Small intestine (tissue), 7 donors: ENCODE results near the gene ZNF629. TPM values are rescaled to one million over a fixed set of nuclear protein-coding genes. Genes with fewer than 3 reads are reported as not detected.

Experiments
- DNase-seq, 2 donors: peaks; one replicate each; pipeline versions ENCODE4 v3.0.0 to v3.0.0-alpha.2; 2013
- FAIRE-seq: peaks from 2 replicates; lab custom pipeline; 2012; peaks lifted over from hg19 to GRCh38; lab: Jason Lieb, UNC
- H3K27ac ChIP-seq, 3 donors: one replicate each; pipeline ENCODE4 v1.5.1; 2013; ENCODE audit warnings: low read length in 2 of 3, mild to moderate bottlenecking in 2 of 3, control low read depth in 1 of 3, inconsistent platforms in 1 of 3, low read depth in 1 of 3, moderate library complexity in 1 of 3
- H3K27me3 ChIP-seq, 3 donors: one replicate each; pipeline ENCODE4 v1.6.1; 2013; ENCODE audit warnings: low read length in 3 of 3, inconsistent platforms in 1 of 3; ENCODE audit not compliant: control insufficient read depth in 3 of 3, insufficient read depth in 3 of 3
- H3K36me3 ChIP-seq, 3 donors: one replicate each; pipeline ENCODE4 v1.6.1; 2013; ENCODE audit warnings: low read length in 3 of 3, inconsistent platforms in 1 of 3, low read depth in 1 of 3, mild to moderate bottlenecking in 1 of 3, moderate library complexity in 1 of 3; ENCODE audit not compliant: control insufficient read depth in 3 of 3, insufficient read depth in 2 of 3
- H3K4me1 ChIP-seq, 3 donors: one replicate each; pipeline ENCODE4 v1.6.1; 2013; ENCODE audit warnings: low read length in 2 of 3, inconsistent platforms in 1 of 3, low read depth in 1 of 3, mild to moderate bottlenecking in 1 of 3, moderate library complexity in 1 of 3; ENCODE audit not compliant: control insufficient read depth in 3 of 3, insufficient read depth in 2 of 3
- H3K4me3 ChIP-seq, 3 donors: one replicate each; pipeline ENCODE4 v1.5.1; 2013; ENCODE audit warnings: low read length in 3 of 3, control low read depth in 1 of 3, inconsistent platforms in 1 of 3, low read depth in 1 of 3, mild to moderate bottlenecking in 1 of 3, moderate library complexity in 1 of 3
- H3K9me3 ChIP-seq, 2 donors: one replicate each; pipeline ENCODE4 v1.6.1; 2013; ENCODE audit warnings: low read depth in 1 of 2, low read length in 1 of 2; ENCODE audit not compliant: control insufficient read depth in 2 of 2, insufficient read depth in 1 of 2
- WGBS, 3 donors: extraction: QIAGEN DNeasy Blood & Tissue Kit; methylation state at CpG; one replicate each; pipeline ENCODE4 v1.1.7; 2013; 5-methylcytosine and 5-hydroxymethylcytosine counted together
- polyA plus RNA-seq, 4 donors: library from polyadenylated mRNA; stranded (reverse) in 3 of 4; unstranded in 1 of 4; fragments of 200-250 nt in 3 of 4; fragments of 120-200 nt in 1 of 4; gene quantifications; one replicate each; pipeline versions ENCODE4 v1.2.1 to v1.2.3, GENCODE V29; 2013
- donor health status: healthy with polysubstance abuse.
- donor health status: control.
- donor health status: control.
- donor health status: Bipolar disorder and iron deficiency.
- donor health status: healthy.

The ZNF629 gene
- polyA plus RNA-seq, 4 donors, result 3.4 to 17.5 (median 5.8) TPM

DNA sequence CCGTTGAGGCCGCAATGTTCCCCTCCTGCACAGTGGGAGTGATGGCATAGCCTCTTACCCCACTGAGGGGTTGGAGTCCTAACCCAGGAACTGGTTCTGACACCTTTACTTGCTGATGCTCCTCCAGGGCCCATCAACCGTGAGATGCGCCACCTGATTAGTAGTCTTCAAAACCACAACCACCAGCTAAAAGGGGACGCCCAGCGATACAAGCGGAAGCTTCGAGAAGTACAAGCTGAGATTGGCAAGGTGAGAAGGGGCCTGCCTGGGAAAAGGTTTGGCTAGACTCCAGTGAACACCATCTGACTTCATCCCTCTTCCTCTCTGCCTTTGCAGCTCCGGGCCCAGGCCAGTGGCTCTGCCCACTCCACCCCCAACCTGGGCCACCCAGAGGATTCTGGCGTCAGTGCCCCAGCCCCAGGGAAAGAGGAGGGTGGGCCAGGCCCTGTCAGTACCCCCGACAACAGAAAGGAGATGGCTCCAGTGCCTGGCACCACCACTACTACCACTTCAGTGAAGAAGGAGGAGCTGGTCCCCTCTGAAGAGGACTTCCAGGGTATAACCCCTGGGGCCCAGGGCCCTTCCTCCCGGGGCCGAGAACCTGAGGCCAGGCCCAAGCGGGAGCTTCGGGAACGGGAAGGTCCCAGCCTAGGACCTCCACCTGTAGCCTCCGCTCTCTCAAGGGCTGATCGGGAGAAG, 19.1 kb downstream of the ZNF629 start:
- WGBS, 3 donors, result 90 to 94% (median 91%) methylated on average over 18 of the region's 18 CpGs
- Histone ChIP-seq H3K27me3 (no peaks in the 10 kb centered on the region), H3K27ac (no peak overlapping the region), H3K36me3 (peaks cover 44 to 91% (median 45%) of the 10 kb centered on the region in 3 donors), H3K4me3 (no peak overlapping the region), H3K9me3 (no peaks in the 10 kb centered on the region), H3K4me1 (peaks cover 4 to 12% (median 6%) of the 10 kb centered on the region in 3 donors)
- DNase-seq, result no peak
- no peak for FAIRE-seq

DNA sequence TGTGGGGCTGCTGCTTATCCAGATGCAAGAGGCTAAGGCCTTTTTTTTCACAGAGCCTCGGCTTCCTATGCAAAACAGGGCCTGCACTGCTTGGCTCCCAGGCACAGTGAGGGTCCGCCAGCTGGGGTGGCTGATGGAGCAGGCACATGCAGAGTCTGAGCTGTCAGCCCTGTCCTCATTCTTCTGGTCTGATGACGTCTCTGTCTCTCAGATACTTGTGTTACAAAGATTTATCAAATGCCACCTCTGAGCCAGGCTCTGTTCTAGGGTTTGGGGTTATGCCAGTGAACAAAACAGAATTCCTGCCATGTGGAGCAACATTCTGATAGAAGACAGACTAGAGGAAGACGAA, 20.1 kb downstream of the ZNF629 start:
- H3K27ac ChIP-seq, result no peak overlapping the region
- WGBS, 3 donors, result 79 to 88% (median 85%) methylated on average over 4 of the region's 4 CpGs
- no peak for FAIRE-seq
- H3K4me3 ChIP-seq, result no peak overlapping the region
- no peaks in the 10 kb centered on the region for H3K9me3 ChIP-seq
- peaks cover 38 to 83% (median 39%) of the 10 kb centered on the region in 3 donors for H3K36me3 ChIP-seq
- no peaks in the 10 kb centered on the region for H3K27me3 ChIP-seq
- no peak for DNase-seq
- H3K4me1 ChIP-seq, result peaks cover 4 to 13% (median 6%) of the 10 kb centered on the region in 3 donors

DNA sequence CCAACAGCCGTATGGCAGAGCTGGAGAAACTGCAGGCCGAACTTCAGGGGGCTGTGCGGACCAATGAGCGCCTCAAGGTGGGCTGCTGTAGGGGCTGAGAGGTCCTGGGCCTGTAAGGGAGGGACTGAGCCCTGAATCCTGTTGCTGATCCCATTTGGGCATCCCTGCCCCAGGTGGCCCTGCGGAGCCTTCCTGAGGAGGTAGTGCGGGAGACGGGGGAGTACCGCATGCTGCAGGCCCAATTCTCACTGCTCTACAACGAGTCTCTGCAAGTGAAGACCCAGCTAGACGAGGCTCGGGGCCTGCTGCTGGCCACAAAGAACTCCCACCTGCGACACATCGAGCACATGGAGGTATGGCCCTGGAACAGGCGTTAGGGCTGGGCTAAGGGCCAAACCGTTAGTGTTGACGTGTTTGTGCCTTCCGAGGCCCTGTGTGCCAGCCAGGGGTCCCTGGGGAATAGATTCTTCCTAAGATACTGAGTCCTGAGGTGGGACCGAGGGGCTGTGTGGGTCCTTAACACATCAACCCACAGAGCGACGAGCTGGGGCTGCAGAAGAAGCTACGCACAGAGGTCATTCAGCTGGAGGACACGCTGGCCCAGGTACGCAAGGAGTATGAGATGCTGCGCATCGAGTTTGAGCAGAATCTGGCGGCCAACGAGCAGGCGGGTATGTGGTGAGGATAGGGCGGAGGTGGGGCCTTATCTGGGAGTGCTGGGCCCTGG, 20.6 kb downstream of the ZNF629 start:
- H3K27ac ChIP-seq, result no peak overlapping the region
- FAIRE-seq (no peak), DNase-seq (no peak)
- 92% methylated on average over 29 of the region's 29 CpGs for WGBS, 3 donors
- no peaks in the 10 kb centered on the region for H3K9me3 ChIP-seq
- H3K36me3 ChIP-seq, result peaks cover 34 to 77% (median 37%) of the 10 kb centered on the region in 3 donors
- no peak overlapping the region for H3K4me3 ChIP-seq
- no peaks in the 10 kb centered on the region for H3K27me3 ChIP-seq
- peaks cover 4 to 13% (median 6%) of the 10 kb centered on the region in 3 donors for H3K4me1 ChIP-seq

DNA sequence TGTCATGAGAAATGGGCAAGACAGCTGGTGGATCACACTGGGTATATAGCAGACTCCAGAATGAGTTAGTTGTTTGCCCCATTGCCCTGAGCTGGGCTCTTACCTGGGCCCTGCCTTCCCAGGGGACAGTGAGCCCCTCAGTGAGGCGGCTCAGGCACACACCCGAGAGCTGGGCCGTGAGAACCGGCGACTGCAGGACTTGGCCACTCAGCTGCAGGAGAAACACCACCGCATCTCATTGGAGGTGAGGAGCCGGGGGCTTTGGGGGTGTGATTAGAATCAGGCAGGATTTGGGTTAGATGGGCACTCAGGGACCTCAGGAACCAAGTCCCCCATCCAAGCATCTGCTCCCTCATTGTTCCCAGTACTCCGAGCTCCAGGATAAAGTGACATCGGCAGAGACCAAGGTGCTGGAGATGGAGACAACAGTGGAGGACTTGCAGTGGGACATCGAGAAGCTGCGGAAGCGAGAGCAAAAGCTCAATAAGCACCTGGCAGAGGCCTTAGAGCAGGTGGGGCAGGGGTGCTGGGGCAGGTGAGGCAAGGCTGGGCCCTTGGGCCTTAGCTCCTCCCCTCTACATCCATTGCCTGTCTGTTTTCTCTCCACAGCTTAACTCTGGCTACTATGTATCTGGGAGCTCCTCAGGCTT, 22.1 kb downstream of the ZNF629 start:
- DNase-seq, result no peak
- 93 to 96% (median 95%) methylated on average over 12 of the region's 12 CpGs for WGBS, 3 donors
- Histone ChIP-seq H3K9me3 (no peaks in the 10 kb centered on the region), H3K27ac (no peak overlapping the region), H3K27me3 (no peaks in the 10 kb centered on the region), H3K4me3 (no peak overlapping the region), H3K4me1 (peaks cover 4 to 20% (median 8%) of the 10 kb centered on the region in 3 donors), H3K36me3 (peaks cover 29 to 71% (median 35%) of the 10 kb centered on the region in 3 donors)
- FAIRE-seq, result no peak

DNA sequence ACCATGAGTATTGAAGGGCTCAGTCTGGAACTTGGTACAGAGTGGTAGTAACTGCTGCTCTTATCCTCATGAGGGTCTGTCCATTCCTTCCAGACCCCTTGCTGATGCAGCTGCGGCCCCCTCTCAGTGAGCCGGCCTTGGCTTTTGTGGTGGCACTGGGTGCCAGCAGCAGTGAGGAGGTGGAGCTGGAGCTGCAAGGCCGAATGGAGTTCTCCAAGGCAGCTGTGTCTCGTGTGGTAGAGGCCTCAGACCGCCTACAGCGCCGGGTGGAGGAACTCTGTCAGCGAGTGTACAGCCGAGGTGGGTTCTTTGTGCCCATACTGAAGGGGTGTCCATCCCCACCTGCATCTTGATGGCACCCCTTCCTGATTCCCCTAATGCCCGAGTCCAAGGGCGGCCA, 22.9 kb downstream of the ZNF629 start:
- FAIRE-seq (no peak), DNase-seq (no peak)
- Histone ChIP-seq H3K27ac (no peak overlapping the region), H3K4me3 (no peak overlapping the region), H3K4me1 (peaks cover 4 to 20% (median 8%) of the 10 kb centered on the region in 3 donors), H3K9me3 (no peaks in the 10 kb centered on the region), H3K27me3 (no peaks in the 10 kb centered on the region), H3K36me3 (peaks cover 26 to 67% (median 32%) of the 10 kb centered on the region in 3 donors)
- 90 to 93% (median 91%) methylated on average over 11 of the region's 11 CpGs for WGBS, 3 donors

DNA sequence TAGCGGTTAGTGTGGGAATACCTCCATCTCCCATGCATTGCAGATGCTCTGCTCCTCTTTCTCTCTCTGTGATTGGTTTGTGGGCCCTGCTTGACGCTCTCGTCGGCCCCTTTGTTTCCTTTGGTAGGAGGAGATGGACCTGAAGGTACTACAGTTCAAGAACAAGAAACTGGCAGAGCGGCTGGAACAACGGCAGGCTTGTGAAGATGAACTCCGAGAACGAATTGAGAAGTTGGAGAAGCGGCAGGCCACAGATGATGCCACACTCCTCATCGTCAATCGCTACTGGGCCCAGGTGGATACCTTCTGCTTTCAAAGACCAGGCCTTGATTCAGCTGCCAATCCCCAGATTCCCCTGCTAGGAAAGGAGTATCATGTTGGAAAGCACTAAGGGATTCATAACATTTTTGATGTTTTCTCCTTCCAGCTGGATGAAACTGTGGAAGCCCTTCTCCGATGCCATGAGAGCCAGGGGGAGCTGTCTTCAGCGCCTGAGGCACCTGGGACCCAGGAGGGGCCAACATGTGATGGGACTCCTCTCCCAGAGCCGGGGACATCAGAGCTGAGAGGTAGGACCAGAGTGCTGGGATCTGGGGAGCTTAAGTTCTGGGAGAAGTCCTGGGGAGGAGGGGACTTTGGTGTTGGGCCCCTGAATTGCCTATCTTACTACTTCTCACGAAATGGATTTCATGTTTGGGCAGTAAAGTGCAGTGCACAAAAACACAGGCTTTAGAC, 23.8 kb downstream of the ZNF629 start:
- H3K4me1 ChIP-seq, result peaks cover 4 to 20% (median 8%) of the 10 kb centered on the region in 3 donors
- WGBS, 3 donors, result 52 to 66% (median 53%) methylated on average over 15 of the region's 15 CpGs
- no peaks in the 10 kb centered on the region for H3K27me3 ChIP-seq
- no peaks in the 10 kb centered on the region for H3K9me3 ChIP-seq
- DNase-seq (no peak), FAIRE-seq (no peak)
- H3K27ac ChIP-seq, result peak overlapping the region in 1 of 3 donors; percentile 86
- peak overlapping the region in 2 of 3 donors; percentile 94 to 99 for H3K4me3 ChIP-seq
- H3K36me3 ChIP-seq, result peaks cover 20 to 63% (median 27%) of the 10 kb centered on the region in 3 donors

DNA sequence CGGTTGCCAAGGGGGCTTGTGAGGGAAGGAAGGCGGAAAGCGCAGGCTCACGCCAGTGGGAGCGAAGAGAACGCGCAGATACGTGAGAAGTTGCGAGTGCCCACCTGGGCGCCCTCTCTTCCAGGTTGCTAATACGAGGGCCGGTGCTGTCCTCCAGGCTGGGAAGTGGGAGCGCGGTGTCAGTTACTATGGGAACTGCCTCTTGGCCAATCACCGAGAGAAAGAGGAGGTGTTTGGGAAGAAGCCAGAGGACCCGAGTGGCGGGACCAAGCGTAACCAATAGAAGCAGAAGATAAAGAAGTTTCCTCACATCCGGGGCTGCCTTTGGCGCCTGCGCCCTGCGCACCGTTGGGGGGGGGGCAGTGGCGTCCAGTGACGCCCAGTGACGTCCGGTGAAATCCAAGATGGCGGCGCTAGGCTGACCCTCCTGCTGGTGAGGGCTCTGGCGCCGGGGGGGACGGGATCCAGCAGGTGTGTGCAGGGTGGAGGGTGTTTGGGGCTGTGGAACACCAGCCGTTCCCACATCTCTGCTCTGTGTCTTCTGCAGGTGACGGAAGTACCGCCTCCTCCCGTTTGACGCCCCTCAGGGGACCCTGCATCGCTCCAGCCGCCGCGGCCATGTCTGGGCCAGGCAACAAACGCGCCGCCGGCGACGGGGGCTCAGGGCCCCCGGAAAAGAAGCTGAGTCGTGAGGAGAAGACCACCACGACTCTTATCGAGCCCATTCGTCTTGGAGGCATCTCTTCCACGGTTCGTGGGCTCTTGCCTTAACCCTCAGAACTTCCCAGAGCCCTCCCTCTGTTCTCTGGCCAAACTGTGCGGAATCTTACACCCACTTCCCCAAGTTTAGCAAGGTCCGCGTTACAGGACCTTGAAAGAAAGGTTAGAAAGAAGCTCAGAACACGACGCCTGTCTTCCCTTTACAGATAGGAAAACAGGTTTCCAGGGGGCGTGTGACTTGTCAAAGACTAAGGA, 24.8 kb downstream of the ZNF629 start, which contains the start of the genes CFAP119 and RNF40:
Gene CFAP119 (minus strand): TSS at position 135 of the 975 bp plus-strand sequence. CDS start 314 bp downstream, outside the sequence.
Gene RNF40 (plus strand): TSS at position 395 of the 975 bp plus-strand sequence. CDS start 224 bp downstream, at position 619.
- Histone ChIP-seq H3K4me1 (peaks cover 4 to 20% (median 8%) of the 10 kb centered on the region in 3 donors), H3K4me3 (peak within 1 kb of the TSS; percentile 68 to 99 (median 94)), H3K27ac (peak within 1 kb of the TSS; percentile 68 to 86 (median 84)), H3K36me3 (peaks cover 15 to 58% (median 23%) of the 10 kb centered on the region in 3 donors), H3K27me3 (no peaks in the 10 kb centered on the region), H3K9me3 (no peaks in the 10 kb centered on the region)
- 0 to 1% (median 0%) methylated on average over 59 to 60 of the region's 60 CpGs for WGBS, 3 donors
- no peak for FAIRE-seq
- DNase-seq, result peak; percentile 98 to 99
